GM12878 (cell line): ENCODE results near the gene DSG2. TPM values are rescaled to one million over a fixed set of nuclear protein-coding genes. Genes with fewer than 3 reads are reported as not detected.

Experiments used
- ATAC-seq: fragments of 200-7000 bp; cut with Tn5 transposase; 3 replicates; pipeline ENCODE4 v1.9.1; 2020; ENCODE audit warnings: mild to moderate bottlenecking, moderate library complexity
- BruUV-seq: library from RNA; stranded (reverse); fragments of 400-500 nt; replicated peaks from 2 replicates; lab custom pipeline; 2021; lab: Mats Ljungman, UMichigan
- CTCF ChIA-PET: fragments of 300-600 bp; sonication (Branson Sonifier 250); formaldehyde crosslinking; extraction: SDS; loops from one replicate; lab custom pipeline; 2021; ENCODE audit warnings: inconsistent platforms; lab: Yijun Ruan, JAX
- POLR2A ChIA-PET: fragments of 350-600 bp; formaldehyde crosslinking; extraction: SDS; loops from one replicate; lab custom pipeline; 2021; ENCODE audit warnings: inconsistent platforms; lab: Charles Lee
- RAD21 ChIA-PET: fragments of 300-600 bp; sonication (Branson Sonifier 250); formaldehyde crosslinking; loops from one replicate; lab custom pipeline; 2023; ENCODE audit warnings: antibody characterized with exemption; ENCODE audit not compliant: unreplicated experiment; lab: Charles Lee
- SMC1A ChIA-PET: fragments of 300-600 bp; sonication (Branson Sonifier 250); formaldehyde crosslinking; loops from one replicate; lab custom pipeline; 2023; ENCODE audit not compliant: unreplicated experiment, uncharacterized antibody; lab: Charles Lee
- DNase-seq: peaks from one replicate; pipeline ENCODE4 v3.0.0-alpha.2; 2011; ENCODE audit warnings: low read depth, low spot score
- FAIRE-seq: peaks from 3 replicates; lab custom pipeline; 2011; peaks lifted over from hg19 to GRCh38; lab: Jason Lieb, UNC
- H2AFZ ChIP-seq: 2 replicates; pipeline ENCODE4 v1.6.0; 2011; ENCODE audit warnings: low read depth, low read length, control low read depth; ENCODE audit not compliant: control insufficient read depth
- H3K27ac ChIP-seq: 2 replicates; pipeline ENCODE4 v1.5.1; 2011; ENCODE audit warnings: control low read depth; ENCODE audit not compliant: control insufficient read depth, insufficient read depth
- H3K27me3 ChIP-seq, 2 experiments: replicated peaks in 1 of 2; 2 replicates each; pipeline versions ENCODE4 v1.6.0 to v1.6.1; 2011; ENCODE audit warnings: low read length in 1 of 2; ENCODE audit not compliant: control insufficient read depth in 2 of 2, insufficient read depth in 2 of 2
- H3K36me3 ChIP-seq, 2 experiments: 2 replicates each; pipeline ENCODE4 v1.5.1; 2011; ENCODE audit warnings: low read length in 1 of 2; ENCODE audit not compliant: control insufficient read depth in 2 of 2, insufficient read depth in 2 of 2
- H3K4me1 ChIP-seq: 2 replicates; pipeline ENCODE4 v1.6.1; 2011; ENCODE audit warnings: mild to moderate bottlenecking, low read length, moderate library complexity, mixed read lengths; ENCODE audit not compliant: control insufficient read depth, insufficient read depth
- H3K4me2 ChIP-seq: 2 replicates; pipeline ENCODE4 v1.6.0; 2011; ENCODE audit warnings: control low read depth; ENCODE audit not compliant: control insufficient read depth, insufficient read depth
- H3K4me3 ChIP-seq: fragments of 200-600 bp; sonication (generic); 2 replicates; pipeline ENCODE4 v1.5.1; 2016
- H3K79me2 ChIP-seq: 2 replicates; pipeline ENCODE4 v1.6.0; 2011; ENCODE audit warnings: low read length; ENCODE audit not compliant: control insufficient read depth, insufficient read depth
- H3K9ac ChIP-seq: 2 replicates; pipeline ENCODE4 v1.8.0; 2011; ENCODE audit warnings: low read length, control low read depth, mixed read lengths; ENCODE audit not compliant: control insufficient read depth, insufficient read depth
- H3K9me3 ChIP-seq: replicated peaks from 3 replicates; pipeline ENCODE4 v1.5.1; 2011; ENCODE audit warnings: mild to moderate bottlenecking, low read length; ENCODE audit not compliant: control insufficient read depth, insufficient read depth
- H4K20me1 ChIP-seq: 2 replicates; pipeline ENCODE4 v1.6.0; 2011; ENCODE audit not compliant: control insufficient read depth, insufficient read depth
- CBX3 ChIP-seq: fragments of 200-600 bp; sonication (generic); IDR thresholded peaks from 2 replicates; pipeline ENCODE4 v1.6.1; 2016; ENCODE audit warnings: low read depth, borderline replicate concordance
- E2F8 ChIP-seq: fragments of 450-650 bp; IDR thresholded peaks from 2 replicates; pipeline ENCODE4 v1.6.1; 2018; ENCODE audit warnings: mild to moderate bottlenecking, low read depth, moderate library complexity; ENCODE audit not compliant: partially characterized antibody
- IRF3 ChIP-seq: fragments of 450-650 bp; IDR thresholded peaks from 2 replicates; pipeline ENCODE4 v1.6.1; 2014; ENCODE audit warnings: mild to moderate bottlenecking
- MTA2 ChIP-seq: fragments of 450-650 bp; IDR thresholded peaks from 2 replicates; pipeline ENCODE4 v1.6.1; 2016; ENCODE audit warnings: low read depth, mild to moderate bottlenecking, moderate library complexity
- MXI1 ChIP-seq: fragments of 150-350 bp; IDR thresholded peaks from 2 replicates; pipeline ENCODE4 v1.6.1; 2011; ENCODE audit warnings: low read depth, mild to moderate bottlenecking, inconsistent platforms, low read length, improper control_type of control experiment
- MYC ChIP-seq: IDR thresholded peaks from 2 replicates; pipeline ENCODE4 v1.6.1; 2011; ENCODE audit warnings: mild to moderate bottlenecking, low read length, moderate library complexity, inconsistent platforms; ENCODE audit not compliant: insufficient read depth, insufficient replicate concordance, insufficient read length, severe bottlenecking
- RAD21 ChIP-seq: IDR thresholded peaks from 2 replicates; pipeline ENCODE4 v1.6.1; 2011; ENCODE audit warnings: mild to moderate bottlenecking, low read depth, low read length, moderate library complexity; ENCODE audit not compliant: insufficient read depth
- SMARCA5 ChIP-seq: fragments of 450-650 bp; IDR thresholded peaks from 2 replicates; pipeline ENCODE4 v1.6.1; 2017; ENCODE audit warnings: mild to moderate bottlenecking
- SUPT20H ChIP-seq: IDR thresholded peaks from 2 replicates; pipeline ENCODE4 v1.6.1; 2011; ENCODE audit warnings: low read depth, mild to moderate bottlenecking, low read length, moderate library complexity, borderline replicate concordance; ENCODE audit not compliant: control insufficient read depth
- YBX1 ChIP-seq: fragments of 450-650 bp; IDR thresholded peaks from 2 replicates; pipeline ENCODE4 v1.6.1; 2016; ENCODE audit warnings: antibody characterized with exemption
- WGBS: methylation state at CpG from one replicate; pipeline ENCODE4 v1.1.6; 2016; ENCODE audit warnings: low lambda C conversion rate; ENCODE audit not compliant: insufficient replicate concordance, insufficient coverage; ENCODE audit errors: missing lambda C conversion rate; 5-methylcytosine and 5-hydroxymethylcytosine counted together
- in situ Hi-C: fragments of 300-500 bp; cut with MboI; formaldehyde crosslinking; loops from 9 replicates; pipeline ENCODE4 v1.14.3; 2018; ENCODE audit warnings: mixed read lengths
- intact Hi-C: fragments of 100-400 bp; cut with micrococcal nuclease; formaldehyde crosslinking; loops from one replicate; pipeline ENCODE4 v1.14.2; 2022; ENCODE audit not compliant: unreplicated experiment
- polyA plus RNA-seq, 11 experiments: library from polyadenylated mRNA; depleted of rRNA in 4 of 11; unstranded in 6 of 11; stranded (reverse) in 5 of 11; fragments of >200 nt; fragmentation: Nextera tagmentation in 4 of 11; fragmentation: Illumina TruSeq in 1 of 11; extraction: Ambion mirVana in 4 of 11; extraction: Trizol in 1 of 11; gene quantifications; 1 replicate in 1 of 11; 2 replicates in 10 of 11; pipeline versions ENCODE4 v1.2.1 to v1.2.3, GENCODE V29; 2011 to 2016; ENCODE audit warnings: inconsistent platforms in 2 of 11, missing spikeins in 2 of 11, low read depth in 1 of 11
- total RNA-seq, 4 experiments: library from RNA; depleted of rRNA in 3 of 4; stranded (reverse); fragments of >200 nt in 3 of 4; fragmentation: Illumina TruSeq in 1 of 4; extraction: Trizol in 1 of 4; gene quantifications; 2 replicates each; pipeline versions ENCODE4 v1.2.1 to v1.2.3, GENCODE V29; 2013 to 2021

Gene DSG2
- total and polyA plus RNA-seq, 10 of the 15 experiments (the other 5 are each of a cell fraction or from before 2014, with no cell fraction given): 11.7 to 46.2 (median 28.0) TPM

DNA sequence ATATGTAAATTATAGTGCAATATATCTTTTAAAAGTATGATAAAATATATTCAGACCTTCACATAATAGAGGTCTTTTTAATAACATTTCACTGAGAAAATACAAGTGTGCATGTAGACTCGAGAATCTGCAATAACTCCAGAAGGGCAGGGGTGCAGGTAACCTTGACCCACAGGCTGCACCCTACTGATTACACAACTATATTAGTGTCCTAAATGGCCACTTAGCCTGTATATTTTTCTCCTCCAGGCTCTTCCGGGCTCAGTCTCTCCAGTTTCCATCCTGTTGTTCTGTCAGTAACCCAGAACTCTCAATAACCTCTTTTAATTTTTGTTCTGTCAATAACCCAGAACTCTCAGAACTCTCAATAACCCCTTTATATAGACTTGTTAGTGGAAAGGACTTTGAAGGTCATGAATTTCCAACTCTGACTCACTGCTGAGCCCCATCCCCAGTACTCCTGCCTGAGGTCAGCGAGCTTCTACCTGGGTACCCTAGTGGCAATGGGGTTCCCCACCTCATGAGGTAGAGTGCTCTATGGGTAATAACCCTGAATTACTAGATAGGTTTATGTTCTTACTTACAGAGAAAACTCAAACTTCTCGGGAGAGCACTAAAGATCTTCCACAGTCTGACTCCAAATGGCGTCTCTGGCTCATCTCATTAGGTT, 85.3 kb downstream of the DSG2 start:
- ChIA-PET POLR2A (no interaction called here), SMC1A (no interaction called here), RAD21 (no interaction called here), CTCF (interaction anchor here (1.5 kb wide), 1 partner anchor 27 kb away, joined by 4 read pairs; no protein-coding TSS in a partner anchor)
- no peaks in the 10 kb centered on the region for H3K36me3 ChIP-seq
- in situ Hi-C loops: no loop called here
- no peaks in the 10 kb centered on the region for H4K20me1 ChIP-seq
- no peak for FAIRE-seq
- H2AFZ ChIP-seq: no peak overlapping the region
- no peaks in the 10 kb centered on the region for H3K27me3 ChIP-seq
- H3K27ac ChIP-seq: no peak overlapping the region
- TF ChIP-seq SMARCA5 (no peak), SUPT20H (no peak), RAD21 (no peak), MYC (no peak), MTA2 (no peak), CBX3 (no peak), YBX1 (no peak), MXI1 (no peak), E2F8 (no peak), IRF3 (no peak)
- no TSS peak for BruUV-seq
- no peak overlapping the region for H3K9ac ChIP-seq
- H3K4me3 ChIP-seq: no peak overlapping the region
- no peak for ATAC-seq
- no peaks in the 10 kb centered on the region for H3K9me3 ChIP-seq
- 67% methylated on average over 5 of the region's 5 CpGs for WGBS
- DNase-seq: no peak
- H3K79me2 ChIP-seq: no peaks in the 10 kb centered on the region
- no peaks in the 10 kb centered on the region for H3K4me1 ChIP-seq
- no peak overlapping the region for H3K4me2 ChIP-seq
- intact Hi-C loops: no loop called here
